Keratinocyte (primary cell): ENCODE measurements around the gene GAD2. TPM values are rescaled to one million over a fixed set of nuclear protein-coding genes. Genes with fewer than 3 reads are reported as not detected.

Experiments used
- DNase-seq: peaks from one replicate; pipeline ENCODE4 v3.0.0-alpha.2; 2011; ENCODE audit warnings: low read depth, missing footprints, low spot score
- FAIRE-seq: peaks from 2 replicates; lab custom pipeline; 2011; peaks lifted over from hg19 to GRCh38; lab: Jason Lieb, UNC
- H2AFZ ChIP-seq: 2 replicates; pipeline ENCODE4 v1.6.0; 2012; ENCODE audit warnings: low read length, control low read depth, inconsistent platforms; ENCODE audit not compliant: control insufficient read depth
- H3K27ac ChIP-seq: 2 replicates; pipeline ENCODE4 v1.5.1; 2011; ENCODE audit warnings: low read length; ENCODE audit not compliant: control insufficient read depth, insufficient read depth
- H3K27me3 ChIP-seq: 3 replicates; pipeline ENCODE4 v1.6.0; 2011; ENCODE audit warnings: low read length; ENCODE audit not compliant: control insufficient read depth, insufficient read depth; ENCODE audit errors: extremely low read depth
- H3K36me3 ChIP-seq, 2 experiments: 2 replicates in 1 of 2; 3 replicates in 1 of 2; pipeline ENCODE4 v1.5.1; 2011; ENCODE audit warnings: low read length in 2 of 2, mild to moderate bottlenecking in 1 of 2; ENCODE audit not compliant: control insufficient read depth in 2 of 2, insufficient read depth in 2 of 2; ENCODE audit errors: extremely low read depth in 1 of 2
- H3K4me1 ChIP-seq: 3 replicates; pipeline ENCODE4 v1.5.1; 2011; ENCODE audit warnings: low read length; ENCODE audit not compliant: control insufficient read depth, insufficient read depth; ENCODE audit errors: extremely low read depth
- H3K4me2 ChIP-seq: 3 replicates; pipeline ENCODE4 v1.6.0; 2011; ENCODE audit warnings: low read depth, low read length; ENCODE audit not compliant: control insufficient read depth, insufficient read depth; ENCODE audit errors: extremely low read depth
- H3K4me3 ChIP-seq, 3 experiments: fragments of 200-600 bp in 1 of 3; sonication (generic) in 1 of 3; 2 replicates in 2 of 3; 3 replicates in 1 of 3; pipeline ENCODE4 v1.5.1; 2011 to 2016; ENCODE audit warnings: low read length in 3 of 3, mild to moderate bottlenecking in 3 of 3, control low read depth in 2 of 3, inconsistent platforms in 1 of 3, low read depth in 1 of 3, mixed read lengths in 1 of 3, mixed run types in 1 of 3, moderate library complexity in 1 of 3; ENCODE audit not compliant: control insufficient read depth in 2 of 3, insufficient read depth in 2 of 3; ENCODE audit errors: extremely low read depth in 1 of 3
- H3K79me2 ChIP-seq: 2 replicates; pipeline ENCODE4 v1.6.0; 2012; ENCODE audit warnings: low read length; ENCODE audit not compliant: control insufficient read depth, insufficient read depth
- H3K9ac ChIP-seq: 3 replicates; pipeline ENCODE4 v1.6.0; 2011; ENCODE audit warnings: low read length; ENCODE audit not compliant: control insufficient read depth, insufficient read depth; ENCODE audit errors: extremely low read depth
- H3K9me1 ChIP-seq: 3 replicates; pipeline ENCODE4 v1.6.0; 2011; ENCODE audit warnings: low read length; ENCODE audit not compliant: control insufficient read depth, insufficient read depth; ENCODE audit errors: extremely low read depth
- H3K9me3 ChIP-seq: 2 replicates; pipeline ENCODE4 v1.5.1; 2012; ENCODE audit warnings: low read depth, low read length; ENCODE audit not compliant: control insufficient read depth
- H4K20me1 ChIP-seq: 3 replicates; pipeline ENCODE4 v1.6.0; 2011; ENCODE audit warnings: low read length; ENCODE audit not compliant: control insufficient read depth, insufficient read depth; ENCODE audit errors: extremely low read depth
- EZH2 ChIP-seq: IDR thresholded peaks from one replicate; pipeline ENCODE4 v1.6.1; 2012; ENCODE audit warnings: inconsistent platforms, mild to moderate bottlenecking, low read length, moderate library complexity
- dilution Hi-C: fragments of 300-500 bp; cut with MboI; formaldehyde crosslinking; loops from one replicate; pipeline ENCODE4 v1.7.0; 2020; ENCODE audit warnings: low sequenced_read_pairs; ENCODE audit not compliant: extremely low pct_ligation_motif_present
- polyA plus RNA-seq, 5 experiments: library from polyadenylated mRNA; depleted of rRNA in 3 of 5; stranded (reverse) in 3 of 5; stranded (forward) in 1 of 5; unstranded in 1 of 5; fragments of >200 nt; gene quantifications; 1 replicate in 1 of 5; 2 replicates in 3 of 5; 3 replicates in 1 of 5; pipeline versions ENCODE4 v1.2.1 to v1.2.3, GENCODE V29; 2011 to 2012; ENCODE audit warnings: missing spikeins in 2 of 5, low read depth in 1 of 5, low replicate concordance in 1 of 5
- TF ChIP-seq, protein P1 (sequence below), 3 experiments: IDR thresholded peaks in 1 of 3; conservative IDR thresholded peaks in 1 of 3; optimal IDR thresholded peaks in 1 of 3; 2 replicates in 2 of 3; 3 replicates in 1 of 3; pipeline versions ENCODE3 to v1.5.1; 2011; ENCODE audit warnings: low read length in 3 of 3, mild to moderate bottlenecking in 3 of 3, moderate library complexity in 2 of 3, control low read depth in 1 of 3, inconsistent platforms in 1 of 3; ENCODE audit not compliant: insufficient read depth in 2 of 3; ENCODE audit errors: extremely low read depth in 1 of 3

The GAD2 gene
- polyA plus RNA-seq, 1 donor (not counting 4 experiments of a cell fraction or from before 2014, with no cell fraction given), result not detected

DNA sequence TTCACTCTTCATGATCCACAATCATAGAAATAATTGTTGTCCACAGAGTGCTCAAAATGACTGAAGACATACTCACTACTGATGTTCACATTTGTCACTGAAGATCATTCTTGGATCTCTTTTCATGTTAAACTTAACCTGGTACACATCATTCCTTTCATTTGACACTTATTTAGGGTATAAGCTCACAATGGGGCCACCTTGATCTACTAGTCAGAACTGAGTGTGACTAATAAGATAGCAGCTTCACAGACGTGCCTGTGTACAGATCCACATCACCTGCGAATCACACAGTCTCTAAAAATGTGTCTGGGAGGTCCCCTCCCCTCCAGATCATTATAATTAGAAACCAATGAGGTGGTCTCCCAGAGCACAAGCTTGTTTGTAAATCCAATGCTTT, 21.8 kb downstream of the GAD2 start:
- DNase-seq (no peak), FAIRE-seq (no peak)
- no peak overlapping the region for H3K9ac ChIP-seq
- H3K36me3 ChIP-seq, result no peaks in the 10 kb centered on the region
- dilution Hi-C loops, result no loop called here
- no peaks in the 10 kb centered on the region for H4K20me1 ChIP-seq
- no peak overlapping the region for H3K27ac ChIP-seq
- H3K9me1 ChIP-seq, result no peaks in the 10 kb centered on the region
- H3K4me2 ChIP-seq, result no peak overlapping the region
- no peaks in the 10 kb centered on the region for H3K4me1 ChIP-seq
- TF ChIP-seq, protein P1, sequence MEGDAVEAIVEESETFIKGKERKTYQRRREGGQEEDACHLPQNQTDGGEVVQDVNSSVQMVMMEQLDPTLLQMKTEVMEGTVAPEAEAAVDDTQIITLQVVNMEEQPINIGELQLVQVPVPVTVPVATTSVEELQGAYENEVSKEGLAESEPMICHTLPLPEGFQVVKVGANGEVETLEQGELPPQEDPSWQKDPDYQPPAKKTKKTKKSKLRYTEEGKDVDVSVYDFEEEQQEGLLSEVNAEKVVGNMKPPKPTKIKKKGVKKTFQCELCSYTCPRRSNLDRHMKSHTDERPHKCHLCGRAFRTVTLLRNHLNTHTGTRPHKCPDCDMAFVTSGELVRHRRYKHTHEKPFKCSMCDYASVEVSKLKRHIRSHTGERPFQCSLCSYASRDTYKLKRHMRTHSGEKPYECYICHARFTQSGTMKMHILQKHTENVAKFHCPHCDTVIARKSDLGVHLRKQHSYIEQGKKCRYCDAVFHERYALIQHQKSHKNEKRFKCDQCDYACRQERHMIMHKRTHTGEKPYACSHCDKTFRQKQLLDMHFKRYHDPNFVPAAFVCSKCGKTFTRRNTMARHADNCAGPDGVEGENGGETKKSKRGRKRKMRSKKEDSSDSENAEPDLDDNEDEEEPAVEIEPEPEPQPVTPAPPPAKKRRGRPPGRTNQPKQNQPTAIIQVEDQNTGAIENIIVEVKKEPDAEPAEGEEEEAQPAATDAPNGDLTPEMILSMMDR (optimal IDR thresholded peaks at IDR 0.05 in 1 of 3, IDR thresholded peaks at IDR 0.05 in 1 of 3, conservative IDR thresholded peaks at IDR 0.05 in 1 of 3; ENCODE audit: extremely low read depth in 1 of 3, insufficient read depth in 2 of 3, low read length in 3 of 3), result no peak
- TF ChIP-seq EZH2, result no peak
- no peak overlapping the region for H2AFZ ChIP-seq
- H3K79me2 ChIP-seq, result no peaks in the 10 kb centered on the region
- H3K27me3 ChIP-seq, result no peaks in the 10 kb centered on the region
- peaks cover 1% of the 10 kb centered on the region for H3K9me3 ChIP-seq
- no peak overlapping the region for H3K4me3 ChIP-seq

- Histone ChIP-seq H2AFZ (no peak overlapping the region), H3K27ac (no peak overlapping the region), H3K9me3 (peaks cover 1% of the 10 kb centered on the region), H3K4me1 (no peaks in the 10 kb centered on the region), H3K9ac (no peak overlapping the region), H3K9me1 (no peaks in the 10 kb centered on the region), H3K36me3 (no peaks in the 10 kb centered on the region), H3K79me2 (no peaks in the 10 kb centered on the region), H3K27me3 (no peaks in the 10 kb centered on the region), H4K20me1 (no peaks in the 10 kb centered on the region), H3K4me3 (no peak overlapping the region), H3K4me2 (no peak overlapping the region)
- no peak for FAIRE-seq
- dilution Hi-C loops, result no loop called here
- DNase-seq, result no peak
- TF ChIP-seq EZH2, result no peak
- TF ChIP-seq, protein P1 (optimal IDR thresholded peaks at IDR 0.05 in 1 of 3, IDR thresholded peaks at IDR 0.05 in 1 of 3, conservative IDR thresholded peaks at IDR 0.05 in 1 of 3; ENCODE audit: extremely low read depth in 1 of 3, insufficient read depth in 2 of 3, low read length in 3 of 3), result no peak
Measured at GRCh38 chr10:26242706-26243350, 26.3 kb downstream of the GAD2 start.
